ENCODE measurements around the gene LSG1.

The LSG1 gene

GRCh38 chr3:194686816-194687637 is 15.0 kb upstream of the LSG1 start:
- peak; percentile 32 for DNase-seq

GRCh38 chr3:194686414-194686815 is 14.4 kb upstream of the LSG1 start:
- no peak for DNase-seq

- DNase-seq: peak; percentile 82
Measured at GRCh38 chr3:194685718-194686413, 13.9 kb upstream of the LSG1 start, which contains the start of gene FAM43A. FAM43A (plus strand) TSS chr3:194685883; CDS start chr3:194686827, 944 bp downstream.

- DNase-seq: no peak
Measured at GRCh38 chr3:194685065-194685717, 13.2 kb upstream of the LSG1 start.

GRCh38 chr3:194683380-194683779 is 11.4 kb upstream of the LSG1 start:
- DNase-seq: no peak

- peak; percentile 68 for DNase-seq
Measured at GRCh38 chr3:194682694-194683310, 10.8 kb upstream of the LSG1 start.

GRCh38 chr3:194682189-194682693 is 10.2 kb upstream of the LSG1 start:
- no peak for DNase-seq

GRCh38 chr3:194680888-194681615 is 9.1 kb upstream of the LSG1 start:
- no peak for DNase-seq

GRCh38 chr3:194676471-194676870 is 4.5 kb upstream of the LSG1 start:
- no peak for DNase-seq

GRCh38 chr3:194675680-194676079 is 3.7 kb upstream of the LSG1 start:
- DNase-seq: no peak

- peak; percentile 23 for DNase-seq
Measured at GRCh38 chr3:194675081-194675640, 3.2 kb upstream of the LSG1 start.

GRCh38 chr3:194673761-194674160 is 1.8 kb upstream of the LSG1 start:
- no peak for DNase-seq

- no peak for DNase-seq
Measured at GRCh38 chr3:194672876-194673275, 885 bp upstream of the LSG1 start.

- DNase-seq: peak; percentile 45
Measured at GRCh38 chr3:194671511-194671899, 486 bp downstream of the LSG1 start.

GRCh38 chr3:194667363-194667762 is 4.6 kb downstream of the LSG1 start:
- DNase-seq: no peak

- no peak for DNase-seq
Measured at GRCh38 chr3:194664857-194665256, 7.1 kb downstream of the LSG1 start.

GRCh38 chr3:194661946-194662345 is 10.0 kb downstream of the LSG1 start:
- no peak for DNase-seq

GRCh38 chr3:194661374-194661773 is 10.6 kb downstream of the LSG1 start:
- no peak for DNase-seq

GRCh38 chr3:194659778-194660177 is 12.2 kb downstream of the LSG1 start:
- DNase-seq: no peak

- no peak for DNase-seq
Measured at GRCh38 chr3:194658477-194659242, 13.3 kb downstream of the LSG1 start.

- no peak for DNase-seq
Measured at GRCh38 chr3:194657439-194657838, 14.6 kb downstream of the LSG1 start.

All from CD4-positive, alpha-beta T cell treated with Interleukin-17A for 4 hours (primary cell).